Osteocyte (in vitro differentiated cells): ENCODE results near the gene NCF4. TPM values are rescaled to one million over a fixed set of nuclear protein-coding genes. Genes with fewer than 3 reads are reported as not detected.

Experiments used
- DNase-seq: peaks from one replicate; pipeline ENCODE4 v3.0.0; 2021; ENCODE audit warnings: mixed read lengths; ENCODE audit not compliant: unreplicated experiment; ENCODE audit errors: extremely low spot score
- H3K27ac Mint-ChIP-seq: one replicate; pipeline ENCODE4 v1.8.0; 2021; ENCODE audit warnings: mild to moderate bottlenecking, mixed read lengths; ENCODE audit not compliant: unreplicated experiment
- H3K27me3 Mint-ChIP-seq: one replicate; pipeline ENCODE4 v1.8.0; 2021; ENCODE audit warnings: mixed read lengths; ENCODE audit not compliant: unreplicated experiment
- H3K36me3 Mint-ChIP-seq: one replicate; pipeline ENCODE4 v1.8.0; 2021; ENCODE audit warnings: mixed read lengths; ENCODE audit not compliant: unreplicated experiment
- H3K4me1 Mint-ChIP-seq: one replicate; pipeline ENCODE4 v1.8.0; 2021; ENCODE audit warnings: mixed read lengths; ENCODE audit not compliant: unreplicated experiment
- H3K4me3 Mint-ChIP-seq: one replicate; pipeline ENCODE4 v1.8.0; 2021; ENCODE audit warnings: mild to moderate bottlenecking, moderate library complexity, mixed read lengths; ENCODE audit not compliant: unreplicated experiment
- H3K9me3 Mint-ChIP-seq: one replicate; pipeline ENCODE4 v1.8.0; 2021; ENCODE audit warnings: mixed read lengths; ENCODE audit not compliant: unreplicated experiment
- total RNA-seq: library from RNA; stranded (reverse); gene quantifications from 2 replicates; pipeline ENCODE4 v1.2.1, GENCODE V29; 2021
- TF ChIP-seq, protein P1 (sequence below): fragments of 200-600 bp; sonication (generic); IDR thresholded peaks from 2 replicates; pipeline ENCODE4 v1.5.0; 2021; ENCODE audit warnings: antibody characterized with exemption, mild to moderate bottlenecking, moderate library complexity

NCF4 gene
- total RNA-seq, 1 donor from 2014 or later: not detected

DNA sequence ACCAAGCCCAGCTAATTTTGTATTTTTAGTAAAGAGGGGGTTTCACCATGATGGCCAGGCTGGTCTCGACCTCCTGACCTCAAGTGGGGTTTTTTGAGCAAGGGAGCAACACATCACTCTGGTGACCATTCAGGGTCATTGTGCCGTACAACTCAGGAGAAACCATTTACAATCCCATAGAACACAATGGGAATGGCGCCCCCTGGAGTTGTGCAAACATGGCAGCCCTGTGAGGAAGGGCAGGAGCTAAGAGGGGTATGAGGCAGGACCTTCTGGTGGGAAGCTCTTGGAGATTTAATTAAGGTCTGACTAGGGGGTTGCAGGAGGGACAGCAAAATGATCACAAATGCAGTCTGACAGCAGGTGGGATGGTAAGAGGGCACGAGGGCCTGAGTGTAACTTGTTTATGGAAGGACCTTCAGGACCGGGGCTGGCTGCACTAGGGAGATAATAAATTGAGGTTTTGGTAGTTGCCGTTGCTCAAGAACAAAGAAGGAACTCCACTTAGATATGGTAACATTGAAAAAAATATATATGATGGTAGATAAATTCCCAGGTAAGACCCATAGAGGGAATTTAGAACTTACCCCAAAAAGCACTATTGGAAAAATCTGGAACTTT lies 43.6 kb downstream of the NCF4 start:
- no peak overlapping the region for H3K27ac Mint-ChIP-seq
- TF ChIP-seq, protein P1, sequence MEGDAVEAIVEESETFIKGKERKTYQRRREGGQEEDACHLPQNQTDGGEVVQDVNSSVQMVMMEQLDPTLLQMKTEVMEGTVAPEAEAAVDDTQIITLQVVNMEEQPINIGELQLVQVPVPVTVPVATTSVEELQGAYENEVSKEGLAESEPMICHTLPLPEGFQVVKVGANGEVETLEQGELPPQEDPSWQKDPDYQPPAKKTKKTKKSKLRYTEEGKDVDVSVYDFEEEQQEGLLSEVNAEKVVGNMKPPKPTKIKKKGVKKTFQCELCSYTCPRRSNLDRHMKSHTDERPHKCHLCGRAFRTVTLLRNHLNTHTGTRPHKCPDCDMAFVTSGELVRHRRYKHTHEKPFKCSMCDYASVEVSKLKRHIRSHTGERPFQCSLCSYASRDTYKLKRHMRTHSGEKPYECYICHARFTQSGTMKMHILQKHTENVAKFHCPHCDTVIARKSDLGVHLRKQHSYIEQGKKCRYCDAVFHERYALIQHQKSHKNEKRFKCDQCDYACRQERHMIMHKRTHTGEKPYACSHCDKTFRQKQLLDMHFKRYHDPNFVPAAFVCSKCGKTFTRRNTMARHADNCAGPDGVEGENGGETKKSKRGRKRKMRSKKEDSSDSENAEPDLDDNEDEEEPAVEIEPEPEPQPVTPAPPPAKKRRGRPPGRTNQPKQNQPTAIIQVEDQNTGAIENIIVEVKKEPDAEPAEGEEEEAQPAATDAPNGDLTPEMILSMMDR: no peak
- no peaks in the 10 kb centered on the region for H3K9me3 Mint-ChIP-seq
- H3K27me3 Mint-ChIP-seq: peaks cover 11% of the 10 kb centered on the region
- H3K4me1 Mint-ChIP-seq: no peaks in the 10 kb centered on the region
- DNase-seq: no peak
- no peaks in the 10 kb centered on the region for H3K36me3 Mint-ChIP-seq
- no peak overlapping the region for H3K4me3 Mint-ChIP-seq

DNA sequence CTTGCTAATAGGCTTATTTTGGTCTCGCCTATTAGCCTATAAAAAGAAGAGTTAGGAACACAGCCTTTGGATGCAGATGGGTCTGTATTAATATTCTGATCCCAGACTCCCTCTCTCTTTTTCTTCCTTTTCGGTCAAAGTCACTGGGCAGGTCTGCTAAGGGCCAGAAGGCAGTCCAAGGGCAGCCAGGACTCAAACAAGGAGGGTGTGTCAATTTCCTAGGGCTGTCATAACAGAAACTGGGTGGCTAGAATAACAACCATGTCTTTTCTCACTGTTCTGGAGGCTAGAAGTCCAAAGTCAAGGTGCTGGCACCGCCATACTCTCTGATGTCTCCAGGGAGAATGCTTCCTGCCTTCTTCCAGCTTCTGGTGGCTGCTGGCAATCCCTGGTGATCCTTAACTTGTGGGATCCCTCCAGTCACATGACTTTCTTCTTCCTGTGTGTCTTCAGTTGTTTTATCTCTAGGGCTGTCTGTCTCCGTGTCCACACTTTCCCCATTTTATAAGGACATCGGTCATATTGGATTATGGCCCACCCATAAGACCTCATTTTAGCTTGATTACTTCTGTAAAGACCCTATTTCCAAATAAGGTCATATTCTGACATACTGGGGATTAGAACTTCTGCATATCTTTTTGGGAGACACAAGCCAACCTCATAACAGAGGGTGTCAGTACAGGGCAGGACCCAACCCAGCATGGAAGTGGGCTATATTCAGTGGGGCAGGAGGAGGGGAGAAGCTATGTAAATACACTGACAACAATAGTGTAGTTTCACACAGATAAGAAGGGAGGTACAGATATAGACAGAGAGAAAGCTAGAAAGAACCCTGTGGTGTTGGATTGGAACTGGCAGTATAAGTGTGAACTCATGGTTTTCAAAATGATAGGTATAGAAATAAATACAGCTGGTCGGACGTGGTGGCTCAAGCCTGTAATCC lies 46.7 kb downstream of the NCF4 start:
- H3K4me1 Mint-ChIP-seq: peaks cover 18% of the 10 kb centered on the region
- H3K36me3 Mint-ChIP-seq: no peaks in the 10 kb centered on the region
- no peaks in the 10 kb centered on the region for H3K9me3 Mint-ChIP-seq
- H3K27ac Mint-ChIP-seq: no peak overlapping the region
- TF ChIP-seq, protein P1: no peak
- peaks cover 4% of the 10 kb centered on the region for H3K27me3 Mint-ChIP-seq
- DNase-seq: no peak
- no peak overlapping the region for H3K4me3 Mint-ChIP-seq

DNA sequence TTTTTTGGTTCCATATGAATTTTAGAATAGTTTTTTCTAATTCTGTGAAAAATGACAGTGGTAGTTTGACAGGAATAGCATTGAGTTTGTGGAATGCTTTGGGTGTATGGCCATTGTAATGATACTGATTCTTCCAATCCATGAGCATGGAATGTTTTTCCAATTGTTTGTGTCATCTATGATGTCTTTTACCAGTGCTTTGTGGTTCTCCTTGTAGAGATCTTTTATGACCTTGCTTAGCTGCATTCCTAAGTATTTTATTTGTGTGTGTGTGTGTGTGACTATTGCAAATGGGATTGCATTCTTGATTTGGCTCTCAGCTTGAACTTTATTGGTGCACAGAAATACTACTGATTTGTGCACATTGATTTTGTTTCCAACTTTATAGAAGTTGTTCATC lies 49.7 kb downstream of the NCF4 start:
- no peak for DNase-seq
- H3K9me3 Mint-ChIP-seq: no peaks in the 10 kb centered on the region

DNA sequence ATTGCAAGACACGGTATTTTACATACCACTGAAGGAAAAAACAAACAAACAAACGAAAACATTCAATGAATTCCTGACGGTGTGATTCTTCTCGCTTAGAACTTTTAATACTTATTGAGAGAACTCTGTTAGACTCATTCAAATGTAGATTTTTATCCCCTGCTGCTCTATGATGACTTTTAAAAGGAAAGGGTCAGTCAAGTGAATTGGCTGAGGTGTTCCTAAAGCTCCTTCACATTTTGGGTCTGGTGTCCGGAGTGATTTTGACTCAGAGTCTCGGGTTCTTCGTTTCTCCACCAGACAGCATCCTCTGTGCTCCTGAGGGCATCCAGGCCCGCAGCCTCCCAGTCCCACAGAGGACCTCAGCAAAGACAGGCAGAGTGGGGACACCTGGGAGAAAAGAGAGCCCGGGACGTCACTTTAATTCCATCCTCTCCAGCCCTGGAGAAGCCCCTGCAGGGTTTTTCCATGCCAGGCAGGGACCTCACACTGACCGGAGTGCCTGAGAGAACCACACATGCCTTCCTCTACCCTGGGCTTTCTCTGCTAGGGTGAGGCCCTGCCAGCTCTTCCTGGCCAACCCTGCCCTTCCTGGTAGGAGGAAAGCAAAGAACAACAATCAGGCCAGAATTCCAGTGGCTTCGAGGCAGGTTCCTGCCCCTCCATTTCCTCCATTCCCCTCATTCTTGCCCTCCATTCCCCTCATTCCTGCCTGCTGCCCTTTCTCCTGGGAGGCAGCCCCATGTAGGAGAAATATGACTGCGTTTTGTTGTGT lies 51.3 kb downstream of the NCF4 start:
- peaks cover 28% of the 10 kb centered on the region for H3K4me1 Mint-ChIP-seq
- TF ChIP-seq, protein P1: no peak
- DNase-seq: no peak

More for the DNA sequence above, 49.7 kb downstream of the NCF4 start:
- TF ChIP-seq, protein P1: no peak
- no peak overlapping the region for H3K4me3 Mint-ChIP-seq
- no peaks in the 10 kb centered on the region for H3K27me3 Mint-ChIP-seq
- H3K4me1 Mint-ChIP-seq: peaks cover 28% of the 10 kb centered on the region
- no peak overlapping the region for H3K27ac Mint-ChIP-seq
- H3K36me3 Mint-ChIP-seq: no peaks in the 10 kb centered on the region

More for the DNA sequence above, 51.3 kb downstream of the NCF4 start:
- Mint-ChIP-seq H3K4me3 (no peak overlapping the region), H3K36me3 (no peaks in the 10 kb centered on the region), H3K9me3 (no peaks in the 10 kb centered on the region), H3K27ac (peak overlapping the region; percentile 23), H3K27me3 (peaks cover 7% of the 10 kb centered on the region)
